Kidney epithelial cell (primary cell): ENCODE results near the gene DDN. TPM values are rescaled to one million over a fixed set of nuclear protein-coding genes. Genes with fewer than 3 reads are reported as not detected.

Experiments used
- DNase-seq: peaks from one replicate; pipeline ENCODE4 v3.0.0-alpha.2; 2010; ENCODE audit warnings: low read depth
- H3K27me3 ChIP-seq: 2 replicates; pipeline ENCODE4 v1.6.0; 2011; ENCODE audit warnings: low read length; ENCODE audit not compliant: control insufficient read depth, insufficient read depth
- H3K36me3 ChIP-seq: 2 replicates; pipeline ENCODE4 v1.5.1; 2011; ENCODE audit warnings: low read length; ENCODE audit not compliant: control insufficient read depth, insufficient read depth
- H3K4me3 ChIP-seq: 2 replicates; pipeline ENCODE4 v1.5.1; 2011; ENCODE audit warnings: low read depth, mild to moderate bottlenecking, control low read depth, low read length
- CTCF ChIP-seq: IDR thresholded peaks from 2 replicates; pipeline ENCODE4 v1.5.1; 2011; ENCODE audit warnings: mild to moderate bottlenecking, moderate library complexity, low read length, control low read depth, inconsistent platforms; ENCODE audit not compliant: insufficient read depth, poor library complexity, severe bottlenecking
- total RNA-seq: library from RNA; depleted of rRNA; stranded (reverse); fragments of >200 nt; gene quantifications from 2 replicates; pipeline ENCODE4 v1.2.3, GENCODE V29; 2015

Gene DDN
- total RNA-seq, 1 donor from 2014 or later, result 0.13 TPM

DNA sequence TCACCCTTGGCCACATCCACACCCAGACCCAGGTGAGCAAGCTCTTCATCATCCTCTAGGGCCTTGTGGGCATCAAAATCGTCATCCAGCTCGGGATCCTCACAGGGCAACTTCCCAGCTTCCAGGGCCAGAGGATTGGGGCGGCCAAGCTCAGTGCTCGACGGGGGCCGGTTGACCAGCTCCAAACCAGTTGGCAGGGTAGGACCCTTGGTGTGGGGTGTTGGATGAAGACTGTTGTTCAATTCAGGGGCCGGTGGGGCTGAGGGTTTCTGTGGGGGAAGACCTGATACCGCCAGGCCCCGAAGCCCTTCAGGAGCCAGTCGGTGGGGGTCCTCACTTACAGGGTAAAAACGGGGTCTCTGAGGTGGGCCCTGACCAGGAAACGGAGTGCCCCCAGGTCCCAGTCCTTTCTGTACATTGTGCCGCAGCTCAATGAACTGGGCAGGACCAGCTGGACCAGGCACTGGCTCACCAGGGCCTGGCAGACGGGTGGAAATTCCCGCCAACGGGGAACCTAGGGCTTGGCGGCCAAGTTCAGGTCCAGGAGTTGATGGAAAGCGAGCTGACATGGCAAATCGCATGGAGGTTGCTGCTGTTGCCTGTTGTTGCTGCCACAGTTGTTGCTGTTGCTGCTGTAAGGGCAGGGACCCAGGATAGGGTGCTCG lies 39.2 kb upstream of the DDN start:
- no peak for TF ChIP-seq CTCF
- Histone ChIP-seq H3K36me3 (peaks cover 5% of the 10 kb centered on the region), H3K4me3 (no peak overlapping the region), H3K27me3 (no peaks in the 10 kb centered on the region)
- no peak for DNase-seq

DNA sequence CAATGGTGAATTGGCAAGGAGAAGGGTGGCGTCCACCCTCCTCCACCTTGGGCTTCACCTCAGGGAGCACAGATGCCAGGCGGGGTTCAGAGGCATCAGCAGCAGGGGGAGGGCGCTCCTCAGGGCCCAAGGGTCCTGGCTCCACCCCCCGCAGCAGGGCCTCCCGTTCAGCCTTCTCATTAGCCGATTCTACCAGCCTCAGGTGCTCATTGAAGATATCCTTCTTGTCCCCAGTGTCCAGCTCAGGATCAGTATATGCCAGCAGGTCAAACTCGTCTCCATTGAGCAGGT lies 38.7 kb upstream of the DDN start:
- Histone ChIP-seq H3K36me3 (peaks cover 6% of the 10 kb centered on the region), H3K4me3 (no peak overlapping the region), H3K27me3 (no peaks in the 10 kb centered on the region)
- TF ChIP-seq CTCF, result no peak
- no peak for DNase-seq

DNA sequence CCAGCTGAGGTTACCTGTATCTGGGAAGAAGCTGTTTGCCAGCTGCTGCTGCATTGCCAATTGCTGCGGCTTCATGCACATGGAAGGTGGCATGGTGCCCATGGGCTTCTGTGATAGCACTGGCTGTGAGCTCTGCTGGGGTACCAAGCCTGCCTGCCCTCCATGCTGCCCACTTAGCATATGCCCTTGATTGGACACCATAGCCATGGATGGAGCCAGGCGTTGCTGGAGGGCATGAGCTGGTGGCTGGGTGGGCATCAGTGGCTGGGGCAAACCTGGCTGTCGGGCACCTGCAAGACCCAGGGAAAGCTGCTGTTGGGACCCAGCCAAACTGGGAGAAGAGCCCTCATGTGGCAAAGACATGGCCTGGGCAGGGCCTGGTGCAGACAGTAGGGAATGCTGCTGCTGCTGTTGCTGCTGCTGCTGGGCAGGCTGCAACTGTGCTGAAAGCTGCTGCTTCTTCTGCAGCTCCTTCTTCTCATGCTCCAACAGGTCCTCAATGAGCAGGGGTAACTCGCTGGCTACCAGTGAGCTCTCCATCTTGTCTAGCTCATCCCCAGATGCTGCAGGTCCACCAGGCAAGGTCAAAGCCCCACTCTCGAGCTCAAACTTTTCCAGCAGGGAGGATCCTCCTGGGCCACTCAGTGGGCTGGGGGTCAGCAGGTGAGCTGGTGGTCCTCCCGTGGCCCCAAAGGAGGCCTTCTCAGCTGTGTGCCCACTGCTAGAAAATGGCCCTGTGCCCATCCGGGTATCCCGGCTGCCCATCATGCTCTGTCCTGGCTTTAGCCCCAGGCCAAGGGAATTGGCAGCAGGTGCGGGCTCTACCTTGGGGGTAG lies 38.2 kb upstream of the DDN start:
- peaks cover 6% of the 10 kb centered on the region for H3K36me3 ChIP-seq
- no peak for DNase-seq
- TF ChIP-seq CTCF, result no peak
- H3K4me3 ChIP-seq, result no peak overlapping the region
- no peaks in the 10 kb centered on the region for H3K27me3 ChIP-seq

GRCh38 chr12:49036029-49036428 lies 36.9 kb upstream of the DDN start:
- no peak for TF ChIP-seq CTCF
- no peak for DNase-seq
- H3K36me3 ChIP-seq, result peaks cover 9% of the 10 kb centered on the region

GRCh38 chr12:49034286-49034622 lies 35.1 kb upstream of the DDN start:
- DNase-seq, result no peak
- H3K36me3 ChIP-seq, result peaks cover 9% of the 10 kb centered on the region
- H3K4me3 ChIP-seq, result no peak overlapping the region
- no peak for TF ChIP-seq CTCF
- H3K27me3 ChIP-seq, result no peaks in the 10 kb centered on the region

More at GRCh38 chr12:49036029-49036428, 36.9 kb upstream of the DDN start:
- H3K27me3 ChIP-seq, result no peaks in the 10 kb centered on the region
- H3K4me3 ChIP-seq, result no peak overlapping the region
